Right lobe of liver (tissue), 4 donors: ENCODE measurements around the gene TTLL10.

Experiments
- CTCF ChIP-seq, 4 donors: fragments of 200-600 bp in 3 of 4; fragments of 450-650 bp in 1 of 4; IDR thresholded peaks; one replicate each; pipeline versions ENCODE4 v1.5.1 to v1.8.0; 2016 to 2022; ENCODE audit warnings: antibody characterized with exemption in 4 of 4, mild to moderate bottlenecking in 2 of 4
- POLR2A ChIP-seq: fragments of 450-650 bp; IDR thresholded peaks from one replicate; pipeline ENCODE4 v1.6.1; 2017; ENCODE audit warnings: antibody characterized with exemption, mild to moderate bottlenecking
- donor health status: DM: no; HTN: no; CAD: no.
- donor health status: DM: no; HTN: no; CAD: no.
- donor health status: DM: no; HTN: yes; CAD: no.

- TF ChIP-seq CTCF (IDR thresholded peaks at IDR 0.05) (no peak), POLR2A (no peak)
These were observed 40.5 kb upstream of the TTLL10 start for GRCh38 chr1:1132956-1133750.
